ENCODE data around the gene SNRPD3.

SNRPD3 gene

GRCh38 chr22:24563246-24563645, 7.4 kb downstream of the SNRPD3 start:
- TF ChIP-seq CTCF (IDR thresholded peaks at IDR 0.05; ENCODE audit: low read depth, low read length): no peak
- DNase-seq (ENCODE audit: extremely low read depth, low read depth): no peak

DNA sequence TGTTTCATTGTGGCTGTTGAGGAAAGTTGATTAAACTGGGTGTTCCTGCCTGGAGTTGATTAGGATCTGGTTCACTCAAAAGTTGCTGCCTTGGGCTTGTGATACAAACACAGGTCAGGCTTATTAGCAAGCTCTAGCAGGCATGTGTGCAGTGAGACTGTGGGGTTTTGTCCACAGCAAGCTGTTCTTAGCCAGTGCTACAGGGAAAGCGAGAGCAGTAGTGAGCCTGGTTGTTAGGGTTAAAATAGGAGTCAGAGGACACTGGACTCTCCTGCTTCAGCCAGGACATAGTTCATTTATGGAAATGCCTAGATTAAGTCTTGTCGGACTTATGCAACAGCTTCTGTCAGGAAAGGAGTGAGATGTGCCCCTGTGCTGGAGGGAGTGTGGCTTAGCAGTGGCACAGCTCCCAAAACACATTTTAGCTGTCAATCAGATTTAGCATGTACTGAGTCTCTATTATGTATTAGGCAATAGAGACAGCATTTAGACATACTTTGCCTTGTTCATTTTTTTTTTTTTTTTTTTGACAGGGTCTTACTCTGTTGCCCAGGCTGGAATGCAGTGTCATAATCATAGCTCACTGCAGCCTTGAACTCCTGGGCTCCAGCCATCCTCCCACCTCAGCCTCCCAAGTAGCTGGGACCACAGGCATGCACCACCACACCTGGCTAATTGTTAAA, 8.7 kb downstream of the SNRPD3 start:
- TF ChIP-seq CTCF (IDR thresholded peaks at IDR 0.05; ENCODE audit: low read depth, low read length): no peak

GRCh38 chr22:24565077-24565476, 9.3 kb downstream of the SNRPD3 start:
- no peak for TF ChIP-seq CTCF (IDR thresholded peaks at IDR 0.05; ENCODE audit: low read depth, low read length)
- DNase-seq (ENCODE audit: extremely low read depth, low read depth): no peak

More for the DNA sequence above, 8.7 kb downstream of the SNRPD3 start:
- no peak for DNase-seq (ENCODE audit: extremely low read depth, low read depth)

DNA sequence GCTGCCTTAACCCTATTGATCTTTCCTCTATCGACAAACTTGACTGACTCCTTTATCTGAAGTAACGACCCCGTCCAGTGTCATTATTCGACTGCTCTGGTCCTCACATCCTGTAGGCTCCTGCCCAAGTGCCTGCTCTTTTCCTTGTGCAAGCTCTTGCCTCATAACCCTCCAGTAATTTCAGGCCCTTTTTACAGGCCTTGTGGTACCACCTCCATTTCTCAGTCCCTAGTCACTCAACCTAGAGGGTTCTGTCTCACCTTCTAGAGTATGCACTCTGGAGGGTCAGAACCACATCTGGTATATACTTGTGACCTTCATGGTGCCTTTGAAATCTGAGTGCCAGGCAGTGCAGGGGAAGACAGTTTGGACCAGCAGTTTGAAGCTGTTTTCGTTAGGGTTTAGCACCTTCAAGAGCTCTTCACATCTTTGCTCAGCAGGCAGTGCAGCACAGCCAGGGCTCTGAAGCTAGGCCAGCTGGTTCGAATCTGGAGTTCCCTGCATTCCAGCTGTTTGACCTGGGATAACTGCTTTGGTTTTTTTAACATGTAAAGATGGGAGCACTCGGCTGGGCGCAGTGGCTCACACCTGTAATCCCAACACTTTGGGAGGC, 11.2 kb downstream of the SNRPD3 start:
- no peak for TF ChIP-seq CTCF (IDR thresholded peaks at IDR 0.05; ENCODE audit: low read depth, low read length)
- DNase-seq (ENCODE audit: extremely low read depth, low read depth): no peak

GRCh38 chr22:24567668-24568067, 11.9 kb downstream of the SNRPD3 start:
- TF ChIP-seq CTCF (IDR thresholded peaks at IDR 0.05; ENCODE audit: low read depth, low read length): no peak
- DNase-seq (ENCODE audit: extremely low read depth, low read depth): no peak

- DNase-seq (ENCODE audit: extremely low read depth, low read depth): no peak
- no peak for TF ChIP-seq CTCF (IDR thresholded peaks at IDR 0.05; ENCODE audit: low read depth, low read length)
Observed at GRCh38 chr22:24571266-24571665, 15.5 kb downstream of the SNRPD3 start.

GRCh38 chr22:24576778-24577177, 21.0 kb downstream of the SNRPD3 start:
- no peak for TF ChIP-seq CTCF (IDR thresholded peaks at IDR 0.05; ENCODE audit: low read depth, low read length)
- no peak for DNase-seq (ENCODE audit: extremely low read depth, low read depth)

Data from AG09319 (cell line).